HEK293T (cell line): Measurements from ENCODE around the gene OLA1.

Experiments used
- ELF4 ChIP-seq: fragments of 450-650 bp; IDR thresholded peaks from 2 replicates; pipeline ENCODE4 v1.6.1; 2017; ENCODE audit warnings: antibody characterized with exemption
- HDGF ChIP-seq: fragments of 450-650 bp; IDR thresholded peaks from 2 replicates; pipeline ENCODE4 v1.6.1; 2017; ENCODE audit warnings: antibody characterized with exemption, borderline replicate concordance
- NFRKB ChIP-seq: fragments of 450-650 bp; IDR thresholded peaks from 2 replicates; pipeline ENCODE4 v1.6.1; 2016; ENCODE audit warnings: mild to moderate bottlenecking, moderate library complexity
- SP1 ChIP-seq: fragments of 450-650 bp; IDR thresholded peaks from 2 replicates; pipeline ENCODE4 v1.6.1; 2017
- TARDBP ChIP-seq: fragments of 450-650 bp; IDR thresholded peaks from 2 replicates; pipeline ENCODE4 v1.6.1; 2016

DNA sequence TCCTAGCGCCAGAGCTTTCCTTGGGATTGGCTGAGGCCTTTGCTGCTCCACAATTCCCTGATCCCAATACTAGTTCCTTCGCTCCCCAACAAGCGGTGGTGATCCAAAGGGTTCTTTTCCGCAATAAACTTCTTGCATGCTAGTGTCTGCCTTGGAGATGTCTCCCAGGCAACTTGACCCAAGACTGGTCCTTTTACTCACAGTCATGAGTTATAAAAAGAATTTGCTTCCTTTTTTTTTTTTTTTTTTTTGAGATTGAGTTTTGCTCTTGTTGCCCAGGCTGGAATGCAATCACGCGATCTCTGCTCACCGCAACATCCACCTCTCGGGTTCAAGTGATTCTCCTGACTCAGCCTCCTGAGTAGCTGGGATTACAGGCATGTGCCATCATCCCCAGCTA, 193.4 kb downstream of the OLA1 start:
- no peak for TF ChIP-seq TARDBP
- TF ChIP-seq ELF4: no peak
- TF ChIP-seq SP1: no peak
- no peak for TF ChIP-seq NFRKB
- TF ChIP-seq HDGF: no peak
